Amniotic stem cell (primary cell): Measurements from ENCODE around the gene LEMD1.
"Not testable (repeated sequence)": the region's sequence is repeated elsewhere in the genome, so short reads cannot be mapped to it uniquely, and the experiment has no call there.

Source experiments
- DNase-seq: peaks from one replicate; lab custom pipeline; 2025; lab: John Stamatoyannopoulos, UW

The LEMD1 gene

GRCh38 chr1:205380882-205381281, 41.0 kb downstream of the LEMD1 start:
- no peak for DNase-seq

- DNase-seq: no peak
These were observed 42.8 kb downstream of the LEMD1 start for GRCh38 chr1:205379056-205379455.

- no peak for DNase-seq
These were observed 44.5 kb downstream of the LEMD1 start for GRCh38 chr1:205377355-205377754.

GRCh38 chr1:205376739-205377138, 45.1 kb downstream of the LEMD1 start:
- DNase-seq: no peak

- peak; percentile 46 for DNase-seq
These were observed 45.9 kb downstream of the LEMD1 start for GRCh38 chr1:205375835-205376545.

GRCh38 chr1:205374210-205375078, 47.4 kb downstream of the LEMD1 start:
- peak; percentile 53 for DNase-seq

GRCh38 chr1:205373798-205374175, 48.1 kb downstream of the LEMD1 start:
- no peak for DNase-seq

- no peak for DNase-seq
These were observed 48.6 kb downstream of the LEMD1 start for GRCh38 chr1:205373022-205373797.

GRCh38 chr1:205371871-205372660, 49.8 kb downstream of the LEMD1 start:
- DNase-seq: peak; percentile 37

- DNase-seq: no peak
These were observed 51.1 kb downstream of the LEMD1 start for GRCh38 chr1:205370780-205371179.

- DNase-seq: no peak
These were observed 52.1 kb downstream of the LEMD1 start for GRCh38 chr1:205369701-205370123.

GRCh38 chr1:205368478-205368877, 53.4 kb downstream of the LEMD1 start:
- DNase-seq: no peak

- DNase-seq: no peak
These were observed 55.9 kb downstream of the LEMD1 start for GRCh38 chr1:205365945-205366463.

- DNase-seq: not testable (repeated sequence)
These were observed 56.8 kb downstream of the LEMD1 start for GRCh38 chr1:205365086-205365485.

GRCh38 chr1:205360891-205361290, 61.0 kb downstream of the LEMD1 start:
- no peak for DNase-seq

GRCh38 chr1:205359771-205360565, 61.9 kb downstream of the LEMD1 start:
- DNase-seq: no peak

- DNase-seq: no peak
These were observed 63.3 kb downstream of the LEMD1 start for GRCh38 chr1:205358579-205358978.

- DNase-seq: no peak
These were observed 64.3 kb downstream of the LEMD1 start for GRCh38 chr1:205357567-205357966.

GRCh38 chr1:205356440-205357139, 65.3 kb downstream of the LEMD1 start, which contains the start of gene KLHDC8A:
TSS of gene KLHDC8A (minus strand) at chr1:205356922. CDS start at chr1:205343604, 13,318 bp downstream.
- DNase-seq: no peak

GRCh38 chr1:205355075-205355453, 66.8 kb downstream of the LEMD1 start:
- DNase-seq: no peak
